NCI-H345 treated with DMSO at 0.1 percent for 48 hours (cell line): ENCODE data around the gene EDN3.
"Not testable (repeated sequence)": the region's sequence is repeated elsewhere in the genome, so short reads cannot be mapped to it uniquely, and the experiment has no call there.

ENCODE experiments used
- DNase-seq: peaks from one replicate; lab custom pipeline; 2025; ENCODE audit not compliant: unreplicated experiment; lab: John Stamatoyannopoulos, UW

Gene EDN3

GRCh38 chr20:59334651-59335300, 34.4 kb downstream of the EDN3 start:
- no peak for DNase-seq

GRCh38 chr20:59335377-59335776, 35.0 kb downstream of the EDN3 start:
- DNase-seq, result no peak

DNA sequence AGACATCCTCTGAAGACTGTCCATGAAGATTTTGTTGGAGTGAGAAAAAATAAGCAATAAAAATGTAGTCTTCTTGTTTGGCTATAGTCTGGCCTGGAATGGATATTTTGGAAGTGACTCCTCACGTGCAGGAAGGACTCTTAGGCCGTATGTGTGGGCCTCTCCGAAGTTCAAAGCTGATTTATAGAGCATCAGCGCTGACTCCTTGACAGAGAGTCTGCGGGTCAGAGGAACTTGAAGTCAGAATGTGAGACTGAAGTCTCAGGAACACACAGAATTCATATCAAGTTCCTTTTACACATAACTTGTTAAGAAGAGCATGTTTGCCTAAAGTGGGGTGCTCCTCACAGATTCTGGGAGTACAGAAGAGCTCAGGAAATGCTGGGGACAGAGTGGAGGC, 36.1 kb downstream of the EDN3 start:
- no peak for DNase-seq

GRCh38 chr20:59338444-59338843, 38.0 kb downstream of the EDN3 start:
- DNase-seq, result not testable (repeated sequence)

DNA sequence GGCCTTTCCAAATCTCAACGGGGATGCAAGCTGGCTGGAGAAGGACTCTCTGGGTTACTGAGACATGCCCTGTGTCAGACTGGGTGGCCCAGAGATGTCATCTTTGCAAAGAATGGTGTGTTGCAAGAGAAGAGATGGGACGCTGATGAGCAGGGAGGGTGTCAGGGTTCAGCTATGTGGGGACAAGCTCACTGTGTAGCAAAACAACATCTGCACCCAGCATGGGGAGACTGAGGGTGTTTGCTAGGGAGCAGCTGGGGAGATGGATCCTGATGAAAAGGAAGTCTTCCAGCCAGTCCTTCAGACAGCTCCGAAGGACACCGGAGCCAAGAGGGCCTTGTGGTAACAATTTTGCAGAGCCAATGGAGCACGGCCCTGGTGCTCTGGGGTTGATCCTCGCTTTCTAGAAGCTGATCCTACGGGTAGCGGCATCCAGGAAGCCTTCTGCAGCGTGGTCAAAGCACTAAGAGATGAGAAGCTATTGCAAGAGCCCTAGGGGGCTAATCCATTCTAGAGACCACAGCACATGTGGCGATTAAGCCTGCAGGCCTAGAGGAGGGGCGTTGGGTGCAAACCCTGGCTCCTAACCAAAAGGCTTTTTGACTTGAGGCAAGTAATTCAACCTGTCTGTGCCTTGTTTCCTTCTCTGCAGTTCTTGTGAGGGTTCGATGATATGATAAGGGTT, 39.9 kb downstream of the EDN3 start:
- DNase-seq, result no peak

- DNase-seq, result not testable (repeated sequence)
Observed at GRCh38 chr20:59341285-59342022, 41.0 kb downstream of the EDN3 start.

- DNase-seq, result no peak
Observed at GRCh38 chr20:59342023-59342957, 41.9 kb downstream of the EDN3 start.

- no peak for DNase-seq
Observed at GRCh38 chr20:59346061-59346460, 45.6 kb downstream of the EDN3 start.

DNA sequence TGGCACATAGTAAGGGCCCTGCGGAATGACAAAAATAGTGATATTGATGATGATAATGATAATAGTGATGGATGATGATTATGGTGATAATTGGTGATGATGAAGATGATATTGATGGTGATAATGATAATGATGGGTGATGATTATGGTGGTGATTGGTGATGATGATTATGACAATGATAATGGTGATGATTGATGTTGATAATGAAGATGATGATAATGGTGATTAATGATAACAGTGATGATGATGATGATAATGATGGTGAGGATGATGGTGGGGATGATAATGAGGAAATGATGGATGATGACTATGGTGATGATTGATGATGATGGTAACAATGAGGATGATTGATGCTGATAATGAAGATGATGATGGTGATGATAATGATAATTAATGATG, 48.9 kb downstream of the EDN3 start:
- no peak for DNase-seq

DNA sequence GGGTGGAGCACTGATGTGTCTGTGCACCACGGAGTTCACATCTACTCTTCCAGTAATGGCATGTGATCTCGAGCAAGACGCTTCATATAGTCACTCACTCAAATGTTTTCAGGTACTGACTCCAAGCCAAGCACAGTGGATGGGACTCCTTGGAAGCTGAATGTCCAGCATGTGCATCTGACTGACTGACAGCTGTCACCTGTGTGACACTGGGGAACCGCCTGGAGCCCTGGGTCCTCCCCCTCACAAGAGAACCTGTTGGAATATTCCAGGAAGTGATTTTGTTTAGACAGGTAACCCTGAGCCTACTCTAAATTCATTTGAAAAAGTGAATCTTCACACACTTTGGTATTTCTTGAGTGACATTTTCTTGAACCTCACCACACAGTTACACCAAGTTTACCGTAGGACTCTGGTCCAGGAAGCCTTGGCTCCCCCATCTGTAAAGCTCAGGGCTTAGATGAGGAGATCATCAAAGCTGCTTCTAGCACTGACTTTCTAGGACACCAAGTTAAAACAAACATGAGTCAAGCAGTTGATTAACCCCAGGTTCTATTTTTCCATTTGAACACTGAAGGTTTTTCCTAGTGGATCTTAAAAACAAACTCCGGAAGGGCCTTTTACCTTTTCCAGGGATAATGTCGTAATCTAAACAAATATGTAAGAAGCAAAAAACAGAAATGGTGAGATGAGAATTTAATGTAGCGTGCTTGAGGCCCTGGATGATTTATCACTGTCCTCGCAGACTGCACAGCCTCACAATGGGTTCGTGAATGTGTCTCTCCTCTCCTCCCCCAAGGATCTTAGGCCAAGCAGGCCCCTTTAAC, 50.1 kb downstream of the EDN3 start:
- no peak for DNase-seq

DNA sequence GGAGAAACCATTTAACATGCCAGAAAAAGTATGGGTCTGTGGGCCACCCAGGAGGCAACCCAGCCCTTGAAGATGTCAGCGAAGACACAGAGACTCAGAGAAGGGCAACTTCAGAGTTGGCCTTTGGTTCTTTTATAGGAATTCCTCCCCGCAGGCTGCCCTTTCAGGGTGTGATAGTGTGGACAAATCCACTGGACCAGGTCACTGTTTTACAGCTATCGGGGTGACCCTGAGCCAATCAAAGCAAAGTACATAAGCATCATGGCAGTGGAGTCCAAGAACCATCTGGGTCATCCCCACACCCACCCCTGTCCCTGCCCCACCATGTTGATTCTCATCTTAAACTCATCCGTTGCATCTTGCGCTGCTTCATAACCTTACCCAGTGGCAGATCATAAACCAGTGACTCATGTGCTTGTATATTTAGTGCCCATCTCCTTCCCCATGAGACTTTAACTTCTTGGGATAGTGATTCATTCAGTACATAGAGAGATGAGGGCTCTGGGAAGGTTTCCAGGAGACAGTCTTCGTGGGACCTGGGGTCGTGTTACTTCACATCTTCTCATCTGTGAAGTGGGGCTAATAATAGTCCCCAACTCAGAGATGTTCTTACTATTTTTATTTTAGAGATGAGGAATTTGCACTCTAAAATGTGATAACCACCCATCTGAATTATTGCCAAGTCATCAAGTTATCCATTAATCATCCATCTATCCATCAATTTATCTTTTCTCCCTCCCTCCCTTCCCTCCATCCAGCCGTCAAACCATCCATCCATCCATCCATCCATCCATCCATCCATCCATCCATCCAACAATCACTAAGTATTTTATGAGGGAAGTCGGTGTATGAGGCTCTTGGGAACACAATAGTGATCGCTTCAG, 51.0 kb downstream of the EDN3 start:
- DNase-seq, result no peak

DNA sequence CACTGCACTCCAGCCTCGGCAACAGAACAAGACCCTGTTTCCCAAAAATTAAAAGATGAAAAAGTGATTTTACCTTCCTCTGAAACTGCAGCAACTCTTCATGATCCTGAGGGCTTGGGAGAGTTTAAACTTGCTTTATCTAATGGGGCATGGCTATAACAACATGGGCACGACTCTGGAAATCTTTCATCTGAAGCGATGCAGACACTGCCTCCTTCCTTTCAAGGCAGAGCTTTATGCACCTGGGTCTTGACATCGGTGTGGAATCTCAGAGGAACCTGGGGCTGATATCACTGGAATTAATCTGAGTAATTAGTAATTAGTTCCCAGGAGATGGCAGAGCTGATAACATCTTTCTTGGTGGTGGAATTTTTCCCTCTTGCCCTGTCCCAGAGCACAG, 52.1 kb downstream of the EDN3 start:
- no peak for DNase-seq

DNA sequence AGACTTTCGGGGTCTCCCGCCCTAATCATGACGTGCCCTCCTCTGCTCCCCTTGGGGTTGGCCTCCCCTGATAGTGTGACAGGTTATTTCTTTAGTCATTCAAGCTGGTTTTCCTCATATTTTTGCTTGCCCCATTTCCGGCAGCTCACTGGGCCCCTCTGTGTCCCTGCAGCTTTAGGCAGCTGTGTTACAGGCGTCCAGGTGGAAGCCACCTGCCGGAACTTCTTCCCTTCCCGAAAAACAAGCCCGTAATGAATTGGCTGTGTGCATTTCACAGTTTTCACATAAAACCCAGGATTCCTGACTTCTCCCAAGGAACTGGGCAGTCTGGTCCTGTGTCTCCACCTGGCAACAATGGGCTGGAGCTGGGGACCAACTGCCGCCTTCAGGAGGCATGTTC, 52.6 kb downstream of the EDN3 start:
- DNase-seq, result no peak

DNA sequence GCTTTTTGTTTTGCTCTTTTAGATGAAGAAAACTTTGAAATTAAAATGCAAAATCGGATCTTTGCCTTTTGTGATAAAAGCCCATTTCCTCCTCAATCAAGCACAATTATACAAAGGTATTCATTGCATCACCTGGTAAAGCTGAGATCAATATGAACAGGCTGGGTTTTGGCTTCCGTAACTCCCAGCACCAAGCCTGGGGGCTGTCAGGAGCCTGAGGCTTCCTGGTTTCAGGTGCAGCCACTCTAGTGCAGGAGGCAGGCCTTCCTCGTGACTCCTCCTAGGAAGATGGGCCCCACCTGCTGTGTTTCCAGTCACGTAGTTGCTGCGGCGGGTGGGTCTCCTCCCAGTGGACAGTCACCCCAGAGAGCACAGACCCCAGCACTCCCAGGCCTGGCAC, 54.0 kb downstream of the EDN3 start:
- DNase-seq, result no peak

- DNase-seq, result no peak
Observed at GRCh38 chr20:59355242-59355641, 54.8 kb downstream of the EDN3 start.

- DNase-seq, result no peak
Observed at GRCh38 chr20:59356662-59357165, 56.3 kb downstream of the EDN3 start.

DNA sequence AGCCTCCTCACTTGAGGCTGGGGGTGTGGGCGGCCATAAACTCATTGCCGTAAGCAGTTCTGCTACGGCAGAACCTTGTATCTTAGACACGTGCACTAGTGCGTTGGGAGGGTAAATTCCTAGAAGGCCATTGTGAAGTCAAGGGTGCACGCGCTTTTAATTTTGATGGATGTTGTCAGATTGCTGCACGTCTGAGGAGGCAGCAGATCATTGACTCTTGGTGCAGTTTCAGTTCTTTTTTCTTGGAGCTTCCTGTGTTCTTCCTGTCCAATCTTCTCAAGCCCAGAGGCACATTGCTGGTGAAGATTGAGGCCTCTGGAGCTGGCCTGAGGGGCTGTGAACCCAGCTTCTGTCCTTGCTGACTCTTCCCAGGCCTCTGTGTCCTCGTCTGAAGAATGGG, 58.4 kb downstream of the EDN3 start:
- DNase-seq, result not testable (repeated sequence)

DNA sequence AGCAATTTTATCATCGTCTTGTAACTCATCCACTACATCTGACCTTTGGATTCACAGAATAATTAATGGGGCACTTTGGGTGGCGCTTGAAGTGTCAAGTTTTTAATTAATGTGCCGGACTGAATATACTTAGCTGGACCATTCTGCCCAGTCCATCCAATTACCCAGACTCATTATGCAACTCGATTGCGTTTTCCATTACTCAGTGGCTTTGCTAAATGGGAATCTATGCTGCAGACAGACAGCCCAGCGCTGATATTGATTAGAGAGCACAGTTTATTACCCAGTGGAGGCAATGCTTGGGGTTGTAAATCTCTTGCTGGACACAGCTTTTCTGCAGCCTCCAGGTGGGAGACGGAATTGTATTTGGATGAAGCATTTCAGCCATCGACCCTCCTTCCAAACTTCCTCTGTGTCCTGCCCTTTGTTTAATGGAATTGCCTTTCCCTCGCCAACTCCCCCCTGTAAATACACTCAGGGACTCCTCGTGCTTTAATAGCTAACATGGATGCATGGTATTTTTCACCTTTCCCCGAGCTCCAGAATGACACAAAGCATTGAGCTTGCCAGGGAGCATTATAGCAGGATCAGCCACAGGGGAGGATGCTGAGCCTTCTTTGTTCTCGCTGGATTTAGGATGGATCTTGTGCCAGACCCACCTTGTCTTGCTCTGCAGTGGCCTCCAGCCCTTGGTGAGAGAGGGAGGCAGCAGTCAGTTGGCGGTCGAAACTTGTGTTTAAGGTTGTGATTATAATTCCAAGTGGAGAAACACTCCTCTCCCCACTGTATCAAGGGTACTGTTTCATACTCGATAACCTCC, 59.7 kb downstream of the EDN3 start:
- DNase-seq, result no peak
